GM12878 (cell line): Measurements from ENCODE around the gene NEK1. TPM values are rescaled to one million over a fixed set of nuclear protein-coding genes. Genes with fewer than 3 reads are reported as not detected.

ENCODE experiments used
- ATAC-seq: fragments of 200-7000 bp; cut with Tn5 transposase; 3 replicates; pipeline ENCODE4 v1.9.1; 2020; ENCODE audit warnings: mild to moderate bottlenecking, moderate library complexity
- BruUV-seq: library from RNA; stranded (reverse); fragments of 400-500 nt; replicated peaks from 2 replicates; lab custom pipeline; 2021; lab: Mats Ljungman, UMichigan
- CTCF ChIA-PET: fragments of 300-600 bp; sonication (Branson Sonifier 250); formaldehyde crosslinking; extraction: SDS; loops from one replicate; lab custom pipeline; 2021; ENCODE audit warnings: inconsistent platforms; lab: Yijun Ruan, JAX
- POLR2A ChIA-PET: fragments of 350-600 bp; formaldehyde crosslinking; extraction: SDS; loops from one replicate; lab custom pipeline; 2021; ENCODE audit warnings: inconsistent platforms; lab: Charles Lee
- RAD21 ChIA-PET: fragments of 300-600 bp; sonication (Branson Sonifier 250); formaldehyde crosslinking; loops from one replicate; lab custom pipeline; 2023; ENCODE audit warnings: antibody characterized with exemption; ENCODE audit not compliant: unreplicated experiment; lab: Charles Lee
- SMC1A ChIA-PET: fragments of 300-600 bp; sonication (Branson Sonifier 250); formaldehyde crosslinking; loops from one replicate; lab custom pipeline; 2023; ENCODE audit not compliant: unreplicated experiment, uncharacterized antibody; lab: Charles Lee
- DNase-seq: peaks from one replicate; pipeline ENCODE4 v3.0.0-alpha.2; 2011; ENCODE audit warnings: low read depth, low spot score
- FAIRE-seq: peaks from 3 replicates; lab custom pipeline; 2011; peaks lifted over from hg19 to GRCh38; lab: Jason Lieb, UNC
- H2AFZ ChIP-seq: 2 replicates; pipeline ENCODE4 v1.6.0; 2011; ENCODE audit warnings: low read depth, low read length, control low read depth; ENCODE audit not compliant: control insufficient read depth
- H3K27ac ChIP-seq: 2 replicates; pipeline ENCODE4 v1.5.1; 2011; ENCODE audit warnings: control low read depth; ENCODE audit not compliant: control insufficient read depth, insufficient read depth
- H3K27me3 ChIP-seq, 2 experiments: replicated peaks in 1 of 2; 2 replicates each; pipeline versions ENCODE4 v1.6.0 to v1.6.1; 2011; ENCODE audit warnings: low read length in 1 of 2; ENCODE audit not compliant: control insufficient read depth in 2 of 2, insufficient read depth in 2 of 2
- H3K36me3 ChIP-seq, 2 experiments: 2 replicates each; pipeline ENCODE4 v1.5.1; 2011; ENCODE audit warnings: low read length in 1 of 2; ENCODE audit not compliant: control insufficient read depth in 2 of 2, insufficient read depth in 2 of 2
- H3K4me1 ChIP-seq: 2 replicates; pipeline ENCODE4 v1.6.1; 2011; ENCODE audit warnings: mild to moderate bottlenecking, low read length, moderate library complexity, mixed read lengths; ENCODE audit not compliant: control insufficient read depth, insufficient read depth
- H3K4me2 ChIP-seq: 2 replicates; pipeline ENCODE4 v1.6.0; 2011; ENCODE audit warnings: control low read depth; ENCODE audit not compliant: control insufficient read depth, insufficient read depth
- H3K4me3 ChIP-seq: fragments of 200-600 bp; sonication (generic); 2 replicates; pipeline ENCODE4 v1.5.1; 2016
- H3K79me2 ChIP-seq: 2 replicates; pipeline ENCODE4 v1.6.0; 2011; ENCODE audit warnings: low read length; ENCODE audit not compliant: control insufficient read depth, insufficient read depth
- H3K9ac ChIP-seq: 2 replicates; pipeline ENCODE4 v1.8.0; 2011; ENCODE audit warnings: low read length, control low read depth, mixed read lengths; ENCODE audit not compliant: control insufficient read depth, insufficient read depth
- H3K9me3 ChIP-seq: replicated peaks from 3 replicates; pipeline ENCODE4 v1.5.1; 2011; ENCODE audit warnings: mild to moderate bottlenecking, low read length; ENCODE audit not compliant: control insufficient read depth, insufficient read depth
- H4K20me1 ChIP-seq: 2 replicates; pipeline ENCODE4 v1.6.0; 2011; ENCODE audit not compliant: control insufficient read depth, insufficient read depth
- ASH2L ChIP-seq: fragments of 300-600, 200-600 bp; sonication (generic); IDR thresholded peaks from 2 replicates; pipeline ENCODE4 v1.6.1; 2017; ENCODE audit warnings: low read depth, mild to moderate bottlenecking, borderline replicate concordance
- ATF2 ChIP-seq: IDR thresholded peaks from 2 replicates; pipeline ENCODE4 v1.6.1; 2012; ENCODE audit warnings: low read length, inconsistent platforms
- BMI1 ChIP-seq: fragments of 450-650 bp; IDR thresholded peaks from 2 replicates; pipeline ENCODE4 v1.6.1; 2016; ENCODE audit warnings: mild to moderate bottlenecking, moderate library complexity, borderline replicate concordance
- CTCF ChIP-seq, 3 experiments: IDR thresholded peaks in 2 of 3; conservative IDR thresholded peaks in 1 of 3; 2 replicates each; pipeline ENCODE4 v1.5.1; 2011; ENCODE audit warnings: low read depth in 3 of 3, low read length in 3 of 3, mild to moderate bottlenecking in 3 of 3, control low read depth in 2 of 3, moderate library complexity in 2 of 3, inconsistent platforms in 1 of 3, mixed read lengths in 1 of 3; ENCODE audit not compliant: control insufficient read depth in 2 of 3, insufficient read depth in 1 of 3; ENCODE audit errors: extremely low read depth in 1 of 3
- HCFC1 ChIP-seq: fragments of 150-350 bp; IDR thresholded peaks from 2 replicates; pipeline ENCODE4 v1.6.1; 2014; ENCODE audit warnings: low read length
- IRF3 ChIP-seq: fragments of 450-650 bp; IDR thresholded peaks from 2 replicates; pipeline ENCODE4 v1.6.1; 2014; ENCODE audit warnings: mild to moderate bottlenecking
- MAX ChIP-seq: IDR thresholded peaks from 2 replicates; pipeline ENCODE4 v1.6.1; 2012; ENCODE audit warnings: low read depth, low read length, improper control_type of control experiment
- NBN ChIP-seq: fragments of 450-650 bp; IDR thresholded peaks from 2 replicates; pipeline ENCODE4 v1.6.1; 2016
- RAD21 ChIP-seq: IDR thresholded peaks from 2 replicates; pipeline ENCODE4 v1.6.1; 2011; ENCODE audit warnings: mild to moderate bottlenecking, low read depth, low read length, moderate library complexity; ENCODE audit not compliant: insufficient read depth
- RFX5 ChIP-seq: IDR thresholded peaks from 2 replicates; pipeline ENCODE4 v1.6.1; 2011; ENCODE audit warnings: low read depth, low read length, improper control_type of control experiment
- SMC3 ChIP-seq: IDR thresholded peaks from 2 replicates; pipeline ENCODE4 v1.6.1; 2011; ENCODE audit warnings: low read length, improper control_type of control experiment, borderline replicate concordance
- SP1 ChIP-seq: IDR thresholded peaks from one replicate; pipeline ENCODE4 v1.6.1; 2011; ENCODE audit warnings: low read depth, low read length
- TCF3 ChIP-seq: IDR thresholded peaks from 2 replicates; pipeline ENCODE4 v1.6.1; 2012; ENCODE audit warnings: low read depth, mild to moderate bottlenecking, low read length, borderline replicate concordance; ENCODE audit not compliant: insufficient read depth
- WRNIP1 ChIP-seq: IDR thresholded peaks from 2 replicates; pipeline ENCODE4 v1.6.1; 2011; ENCODE audit warnings: low read depth, low read length, improper control_type of control experiment, borderline replicate concordance
- ZNF274 ChIP-seq: IDR thresholded peaks from one replicate; pipeline ENCODE4 v1.8.0; 2011; ENCODE audit not compliant: insufficient read length, insufficient read depth
- ZNF384 ChIP-seq: IDR thresholded peaks from 2 replicates; pipeline ENCODE4 v1.6.1; 2012; ENCODE audit warnings: low read depth, mild to moderate bottlenecking, low read length, improper control_type of control experiment, borderline replicate concordance
- WGBS: methylation state at CpG from one replicate; pipeline ENCODE4 v1.1.6; 2016; ENCODE audit warnings: low lambda C conversion rate; ENCODE audit not compliant: insufficient replicate concordance, insufficient coverage; ENCODE audit errors: missing lambda C conversion rate; 5-methylcytosine and 5-hydroxymethylcytosine counted together
- in situ Hi-C: fragments of 300-500 bp; cut with MboI; formaldehyde crosslinking; loops from 9 replicates; pipeline ENCODE4 v1.14.3; 2018; ENCODE audit warnings: mixed read lengths
- intact Hi-C: fragments of 100-400 bp; cut with micrococcal nuclease; formaldehyde crosslinking; loops from one replicate; pipeline ENCODE4 v1.14.2; 2022; ENCODE audit not compliant: unreplicated experiment
- polyA plus RNA-seq, 11 experiments: library from polyadenylated mRNA; depleted of rRNA in 4 of 11; unstranded in 6 of 11; stranded (reverse) in 5 of 11; fragments of >200 nt; fragmentation: Nextera tagmentation in 4 of 11; fragmentation: Illumina TruSeq in 1 of 11; extraction: Ambion mirVana in 4 of 11; extraction: Trizol in 1 of 11; gene quantifications; 1 replicate in 1 of 11; 2 replicates in 10 of 11; pipeline versions ENCODE4 v1.2.1 to v1.2.3, GENCODE V29; 2011 to 2016; ENCODE audit warnings: inconsistent platforms in 2 of 11, missing spikeins in 2 of 11, low read depth in 1 of 11
- total RNA-seq, 4 experiments: library from RNA; depleted of rRNA in 3 of 4; stranded (reverse); fragments of >200 nt in 3 of 4; fragmentation: Illumina TruSeq in 1 of 4; extraction: Trizol in 1 of 4; gene quantifications; 2 replicates each; pipeline versions ENCODE4 v1.2.1 to v1.2.3, GENCODE V29; 2013 to 2021
- TF ChIP-seq, protein P1 (sequence below): IDR thresholded peaks from 2 replicates; pipeline ENCODE4 v1.6.1; 2011; ENCODE audit warnings: low read depth, mild to moderate bottlenecking, low read length, moderate library complexity, borderline replicate concordance; ENCODE audit errors: extremely low read depth

NEK1 gene
- total and polyA plus RNA-seq, 10 of the 15 experiments (the other 5 are each of a cell fraction or from before 2014, with no cell fraction given) = 4.9 to 16.1 (median 7.5) TPM

DNA sequence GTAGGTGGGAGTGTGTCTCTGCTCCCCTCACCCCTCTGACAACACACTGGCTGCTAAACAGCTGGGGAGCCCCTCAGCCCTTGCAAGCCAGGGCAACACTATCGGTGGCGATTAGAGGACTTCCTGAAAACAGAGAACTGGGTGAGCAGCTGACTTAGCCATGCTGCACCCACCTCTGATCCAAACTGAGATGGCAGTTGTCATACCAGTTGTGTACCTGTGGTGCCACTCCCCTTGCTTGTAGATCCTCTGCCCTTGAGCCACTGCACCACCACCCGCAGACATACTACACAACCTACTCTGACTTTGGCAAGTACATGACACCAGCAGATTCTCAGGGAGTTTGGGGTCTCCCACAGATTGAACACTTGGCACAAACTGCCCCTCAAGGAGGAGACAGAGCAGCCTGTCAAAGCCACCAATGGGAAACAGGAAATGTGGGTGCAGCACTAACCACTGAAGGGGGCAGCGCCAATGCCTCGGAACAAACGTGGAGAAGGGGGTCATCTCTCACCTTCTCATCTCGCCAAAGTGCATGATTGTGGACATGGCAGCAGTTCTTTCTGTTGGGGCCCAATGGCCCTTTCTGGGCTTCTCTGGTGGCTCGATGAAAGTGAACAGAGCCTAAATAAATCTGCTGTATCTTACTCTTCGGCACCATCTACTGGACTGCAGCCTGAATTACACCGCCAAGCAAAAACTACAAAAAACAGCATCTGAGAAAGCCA, 119.8 kb downstream of the NEK1 start:
- Histone ChIP-seq H2AFZ (no peak overlapping the region), H3K27me3 (no peaks in the 10 kb centered on the region), H3K4me1 (no peaks in the 10 kb centered on the region), H3K79me2 (no peaks in the 10 kb centered on the region), H3K27ac (no peak overlapping the region), H3K9me3 (no peaks in the 10 kb centered on the region; the same call in 1 of the 3 replicates), H4K20me1 (no peaks in the 10 kb centered on the region), H3K9ac (no peak overlapping the region), H3K4me3 (no peak overlapping the region), H3K4me2 (no peak overlapping the region), H3K36me3 (no peaks in the 10 kb centered on the region)
- SMC1A ChIA-PET = interaction anchor here (0.7 to 6.0 kb wide), 10 partner anchors 20 to 570 kb away, joined by 3 to 53 read pairs (median 4); no protein-coding TSS in a partner anchor
- POLR2A ChIA-PET = no interaction called here
- ATAC-seq (peak; percentile 74), DNase-seq (peak; percentile 13), FAIRE-seq (peak; percentile 59)
- no TSS peak for BruUV-seq
- WGBS = 45% methylated on average over 10 of the region's 10 CpGs
- in situ Hi-C loops (no loop called here), intact Hi-C loops (loop anchor here (5.0 kb wide), 1 partner anchor 1305 kb away; no protein-coding TSS in a partner anchor)
- CTCF ChIA-PET = interaction anchor here (0.7 to 2.0 kb wide), 16 partner anchors 10 to 780 kb away, joined by 3 to 19 read pairs (median 4); partner anchors contain the start of gene CBR4
- RAD21 ChIA-PET = interaction anchor here (0.7 to 1.1 kb wide), 3 partner anchors 486 to 978 kb away, joined by 3 to 4 read pairs (median 3); no protein-coding TSS in a partner anchor
- TF ChIP-seq RFX5 (no peak), SMC3 (peak; percentile 62), CTCF (IDR thresholded peaks at IDR 0.05 in 2 of 3, conservative IDR thresholded peaks at IDR 0.05 in 1 of 3; ENCODE audit: control insufficient read depth in 2 of 3, extremely low read depth in 1 of 3, insufficient read depth in 1 of 3, low read depth in 3 of 3, low read length in 3 of 3) (peak; percentile 57 to 68 (median 67)), ZNF274 (no peak), BMI1 (no peak), SP1 (no peak), ZNF384 (no peak), WRNIP1 (no peak), NBN (no peak), RAD21 (peak; percentile 71), IRF3 (no peak), ASH2L (no peak), TCF3 (no peak), HCFC1 (no peak), ATF2 (no peak), MAX (no peak)
- TF ChIP-seq, protein P1, sequence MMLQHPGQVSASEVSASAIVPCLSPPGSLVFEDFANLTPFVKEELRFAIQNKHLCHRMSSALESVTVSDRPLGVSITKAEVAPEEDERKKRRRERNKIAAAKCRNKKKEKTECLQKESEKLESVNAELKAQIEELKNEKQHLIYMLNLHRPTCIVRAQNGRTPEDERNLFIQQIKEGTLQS = no peak
